Hepatocyte (in vitro differentiated cells): Measurements from ENCODE around the gene PLCB4.

Experiments used
- EZH2 ChIP-seq: fragments of 200-600 bp; sonication (generic); IDR thresholded peaks from 2 replicates; pipeline ENCODE4 v1.6.1; 2016; ENCODE audit warnings: antibody characterized with exemption, mild to moderate bottlenecking, borderline replicate concordance
- EZH2phosphoT487 ChIP-seq: fragments of 200-600 bp; sonication (generic); IDR thresholded peaks from one replicate; pipeline ENCODE4 v1.6.1; 2018; ENCODE audit warnings: antibody characterized with exemption, mild to moderate bottlenecking, low read depth, moderate library complexity; ENCODE audit not compliant: unreplicated experiment, severe bottlenecking
- TF ChIP-seq, protein P1 (sequence below): fragments of 200-600 bp; sonication (generic); IDR thresholded peaks from 2 replicates; pipeline ENCODE4 v1.5.1; 2016; ENCODE audit warnings: antibody characterized with exemption, mild to moderate bottlenecking; ENCODE audit not compliant: poor library complexity

DNA sequence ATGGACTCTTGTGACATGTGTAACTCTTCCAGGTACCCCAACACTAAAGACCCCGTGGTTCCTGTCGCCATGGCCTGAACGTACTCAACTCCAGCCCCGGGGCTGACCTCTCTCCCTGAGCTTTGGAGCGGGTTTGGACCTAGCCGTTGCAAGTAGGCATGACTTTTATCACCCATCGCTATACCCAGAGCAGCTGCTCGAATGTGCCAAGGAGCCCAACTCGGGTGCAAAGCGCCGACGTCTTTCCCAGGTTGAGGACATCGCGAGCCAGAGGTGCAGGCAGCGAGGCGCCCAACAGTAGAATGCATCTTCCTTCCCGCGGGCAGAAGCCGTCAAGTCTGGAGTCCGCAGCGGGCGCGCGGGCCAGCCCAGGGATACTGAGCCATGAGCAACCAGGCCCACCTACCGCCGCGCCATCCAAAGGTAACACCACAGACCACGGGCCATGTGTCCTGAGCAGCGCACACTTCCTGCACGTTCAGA, 439.9 kb downstream of the PLCB4 start:
- TF ChIP-seq, protein P1, sequence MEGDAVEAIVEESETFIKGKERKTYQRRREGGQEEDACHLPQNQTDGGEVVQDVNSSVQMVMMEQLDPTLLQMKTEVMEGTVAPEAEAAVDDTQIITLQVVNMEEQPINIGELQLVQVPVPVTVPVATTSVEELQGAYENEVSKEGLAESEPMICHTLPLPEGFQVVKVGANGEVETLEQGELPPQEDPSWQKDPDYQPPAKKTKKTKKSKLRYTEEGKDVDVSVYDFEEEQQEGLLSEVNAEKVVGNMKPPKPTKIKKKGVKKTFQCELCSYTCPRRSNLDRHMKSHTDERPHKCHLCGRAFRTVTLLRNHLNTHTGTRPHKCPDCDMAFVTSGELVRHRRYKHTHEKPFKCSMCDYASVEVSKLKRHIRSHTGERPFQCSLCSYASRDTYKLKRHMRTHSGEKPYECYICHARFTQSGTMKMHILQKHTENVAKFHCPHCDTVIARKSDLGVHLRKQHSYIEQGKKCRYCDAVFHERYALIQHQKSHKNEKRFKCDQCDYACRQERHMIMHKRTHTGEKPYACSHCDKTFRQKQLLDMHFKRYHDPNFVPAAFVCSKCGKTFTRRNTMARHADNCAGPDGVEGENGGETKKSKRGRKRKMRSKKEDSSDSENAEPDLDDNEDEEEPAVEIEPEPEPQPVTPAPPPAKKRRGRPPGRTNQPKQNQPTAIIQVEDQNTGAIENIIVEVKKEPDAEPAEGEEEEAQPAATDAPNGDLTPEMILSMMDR: no peak
- TF ChIP-seq EZH2phosphoT487 (no peak), EZH2 (peak; percentile 60)
